IPS DF 4.7 (cell line): Measurements from ENCODE around the gene SKAP1.
"Not testable (repeated sequence)": the region's sequence is repeated elsewhere in the genome, so short reads cannot be mapped to it uniquely, and the experiment has no call there.

Experiments used
- DNase-seq: peaks from one replicate; pipeline ENCODE4 v3.0.0-alpha.2; 2013; ENCODE audit warnings: low spot score; ENCODE audit errors: extremely low read depth

The SKAP1 gene

GRCh38 chr17:48413613-48414405 is 16.2 kb downstream of the SKAP1 start:
- no peak for DNase-seq

GRCh38 chr17:48412841-48413240 is 17.2 kb downstream of the SKAP1 start:
- DNase-seq, result no peak

GRCh38 chr17:48410821-48411220 is 19.2 kb downstream of the SKAP1 start:
- not testable (repeated sequence) for DNase-seq

- DNase-seq, result no peak
These were observed 20.4 kb downstream of the SKAP1 start for GRCh38 chr17:48409607-48410006.

GRCh38 chr17:48406936-48407567 is 23.0 kb downstream of the SKAP1 start:
- DNase-seq, result no peak

- no peak for DNase-seq
These were observed 35.2 kb downstream of the SKAP1 start for GRCh38 chr17:48394821-48395220.

GRCh38 chr17:48393283-48393682 is 36.7 kb downstream of the SKAP1 start:
- no peak for DNase-seq

- DNase-seq, result no peak
These were observed 37.2 kb downstream of the SKAP1 start for GRCh38 chr17:48392857-48393256.

- no peak for DNase-seq
These were observed 38.6 kb downstream of the SKAP1 start for GRCh38 chr17:48391444-48391843.

- DNase-seq, result no peak
These were observed 40.1 kb downstream of the SKAP1 start for GRCh38 chr17:48389903-48390302.

- DNase-seq, result no peak
These were observed 40.9 kb downstream of the SKAP1 start for GRCh38 chr17:48388955-48389743.

- DNase-seq, result no peak
These were observed 43.2 kb downstream of the SKAP1 start for GRCh38 chr17:48386826-48387225.

- DNase-seq, result no peak
These were observed 44.7 kb downstream of the SKAP1 start for GRCh38 chr17:48385319-48385718.

GRCh38 chr17:48384164-48384563 is 45.9 kb downstream of the SKAP1 start:
- DNase-seq, result no peak

- DNase-seq, result no peak
These were observed 47.0 kb downstream of the SKAP1 start for GRCh38 chr17:48382989-48383388.

- no peak for DNase-seq
These were observed 51.2 kb downstream of the SKAP1 start for GRCh38 chr17:48378708-48379392.

GRCh38 chr17:48378238-48378637 is 51.8 kb downstream of the SKAP1 start:
- no peak for DNase-seq

- no peak for DNase-seq
These were observed 53.2 kb downstream of the SKAP1 start for GRCh38 chr17:48376682-48377325.

GRCh38 chr17:48375356-48375755 is 54.7 kb downstream of the SKAP1 start:
- DNase-seq, result no peak

GRCh38 chr17:48374650-48375230 is 55.3 kb downstream of the SKAP1 start:
- no peak for DNase-seq

- no peak for DNase-seq
These were observed 56.1 kb downstream of the SKAP1 start for GRCh38 chr17:48373883-48374282.
